HG02763 (cell line): ENCODE data around the gene CDH11.

Experiments used
- ATAC-seq: cut with Tn5 transposase; IDR thresholded peaks from one replicate; pipeline ENCODE4 v1.9.1; 2021; ENCODE audit warnings: mild to moderate bottlenecking, moderate library complexity; ENCODE audit not compliant: unreplicated experiment

CDH11 gene

DNA sequence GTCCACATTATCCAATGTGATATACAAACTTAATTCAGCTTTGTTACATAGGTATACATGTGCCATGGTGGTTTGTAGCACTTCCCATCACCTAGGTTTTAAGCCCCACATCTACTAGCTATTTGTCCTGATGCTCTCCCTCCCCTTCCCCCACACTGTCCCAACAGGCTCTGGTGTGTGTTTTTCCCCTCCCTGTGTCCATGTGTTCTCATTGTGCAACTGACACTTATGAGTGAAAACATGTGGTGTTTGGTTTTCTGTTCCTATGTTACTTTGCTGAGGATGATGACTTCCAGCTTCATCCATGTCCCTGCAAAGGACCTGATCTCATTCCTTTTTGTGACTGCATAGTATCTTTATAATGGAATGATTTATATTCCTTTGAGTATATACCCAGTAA, 196.7 kb downstream of the CDH11 start:
- ATAC-seq: no peak

GRCh38 chr16:64924086-64924485, 197.8 kb downstream of the CDH11 start:
- ATAC-seq: no peak

DNA sequence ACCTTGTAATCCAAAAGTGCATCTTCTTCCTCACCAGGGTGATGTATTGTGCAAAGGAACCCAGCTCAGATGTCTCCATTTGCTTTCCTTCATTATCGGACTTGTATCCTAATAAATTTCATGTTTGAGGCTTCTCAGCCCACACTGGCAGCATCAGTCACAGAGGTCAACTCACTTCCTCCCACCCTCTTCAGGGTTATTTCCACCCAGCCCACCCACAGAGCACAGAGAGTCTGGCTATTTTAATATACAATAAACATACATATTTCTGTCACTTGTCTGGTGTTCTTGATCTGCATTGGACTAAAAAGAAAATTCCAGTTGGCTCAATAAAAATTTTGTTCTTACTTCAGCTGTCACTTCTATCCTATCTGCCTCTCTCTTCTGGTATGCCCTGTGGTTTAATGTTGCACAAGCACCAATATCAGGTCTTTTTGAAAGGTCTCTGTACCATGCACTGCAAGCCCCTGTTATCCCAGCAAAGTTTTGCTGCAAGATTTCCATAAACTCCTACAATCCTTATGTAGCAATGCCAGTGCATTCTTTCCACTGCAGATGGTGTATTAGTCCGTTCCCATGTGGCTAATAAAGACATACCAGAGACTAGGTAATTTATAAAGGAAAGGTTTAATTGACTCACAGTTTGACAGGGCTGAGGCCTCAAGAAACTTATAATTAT, 201.8 kb downstream of the CDH11 start:
- ATAC-seq: no peak

DNA sequence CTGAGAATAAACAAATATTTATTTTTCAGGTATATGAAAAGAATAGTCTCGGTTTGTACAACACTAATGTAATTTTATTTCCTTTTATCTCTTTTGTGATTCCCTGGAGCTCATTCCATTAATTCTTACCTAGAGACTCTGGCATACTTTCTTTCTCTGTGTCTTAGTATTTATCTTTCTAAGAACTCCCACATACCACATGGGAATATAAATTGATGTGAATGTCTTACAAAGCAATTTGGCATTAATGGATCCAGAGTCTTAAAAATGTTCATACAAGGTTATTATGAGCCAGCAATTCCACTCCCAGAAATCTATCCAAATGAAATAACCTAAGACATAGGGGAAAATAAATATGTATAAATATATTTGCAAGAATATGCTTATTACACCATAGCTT, 202.7 kb downstream of the CDH11 start:
- no peak for ATAC-seq

- no peak for ATAC-seq
Observed at GRCh38 chr16:64916051-64916450, 205.8 kb downstream of the CDH11 start.

GRCh38 chr16:64910356-64910755, 211.5 kb downstream of the CDH11 start:
- ATAC-seq: no peak

DNA sequence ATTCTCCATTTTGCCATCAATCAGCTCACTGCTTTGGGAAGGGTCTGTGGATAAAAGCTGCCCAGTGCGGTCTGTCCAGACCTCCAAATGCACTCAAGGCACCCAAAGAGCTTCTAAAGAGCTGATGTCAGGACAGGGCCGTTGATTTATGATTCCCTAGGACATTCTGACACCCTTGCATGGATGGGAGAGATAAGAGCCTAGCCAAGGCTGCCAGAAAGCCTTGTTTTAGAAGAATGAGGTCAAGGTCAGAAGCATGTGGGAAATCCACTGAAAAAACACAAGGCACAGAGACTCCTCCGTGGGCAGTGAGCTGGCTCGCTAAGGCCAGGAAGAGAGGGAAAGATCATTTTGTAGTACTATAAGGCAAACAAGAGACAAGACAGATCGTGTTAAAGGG, 214.0 kb downstream of the CDH11 start:
- ATAC-seq: no peak

- no peak for ATAC-seq
Observed at GRCh38 chr16:64903770-64904169, 218.1 kb downstream of the CDH11 start.

GRCh38 chr16:64900517-64900916, 221.3 kb downstream of the CDH11 start:
- ATAC-seq: no peak

DNA sequence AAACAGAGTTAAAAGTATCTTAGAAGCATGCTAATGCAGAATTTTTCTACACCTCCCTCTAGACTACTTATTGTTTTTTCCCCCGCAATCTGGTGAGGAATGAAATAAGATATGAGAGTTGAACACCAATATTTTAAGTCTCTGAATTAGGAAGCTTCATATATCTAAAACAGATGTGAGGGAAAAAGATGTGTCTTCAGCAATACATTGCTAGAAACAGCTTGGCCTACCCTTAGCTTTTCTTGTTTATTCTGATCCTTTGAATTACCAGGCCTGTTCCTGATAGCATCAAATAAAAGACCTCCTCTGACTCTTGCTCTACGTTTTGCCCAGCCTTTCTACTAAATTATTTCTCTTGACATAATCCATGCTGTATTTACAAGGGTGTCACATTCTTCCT, 221.8 kb downstream of the CDH11 start:
- ATAC-seq: no peak

DNA sequence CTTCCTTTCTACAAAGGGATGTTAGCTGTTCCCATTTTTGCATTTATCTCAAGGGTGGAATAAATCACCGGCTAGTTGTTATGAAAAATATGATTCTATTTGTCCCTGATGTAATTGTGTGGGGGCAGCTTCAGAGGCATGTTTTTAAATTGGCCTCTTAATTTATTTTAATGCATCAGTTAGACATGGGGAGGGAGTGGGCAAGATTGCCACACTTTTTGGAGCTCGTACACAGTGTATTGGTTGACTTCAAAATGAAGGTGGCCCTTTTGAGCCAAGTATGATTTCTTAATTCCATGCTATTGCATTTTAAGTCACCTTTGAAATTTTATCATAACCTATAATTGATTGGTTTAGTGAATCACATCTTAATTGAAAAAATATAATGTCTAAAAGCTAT, 223.7 kb downstream of the CDH11 start:
- no peak for ATAC-seq
